GM20000 (cell line): ENCODE data around the gene STAMBPL1.
"Not testable (repeated sequence)": the region's sequence is repeated elsewhere in the genome, so short reads cannot be mapped to it uniquely, and the experiment has no call there.

Source experiments
- DNase-seq: peaks from one replicate; pipeline ENCODE4 v3.0.0; 2012; ENCODE audit warnings: low spot score
- TF ChIP-seq, protein P1 (sequence below): IDR thresholded peaks from 2 replicates; pipeline ENCODE4 v1.5.1; 2012; ENCODE audit warnings: mild to moderate bottlenecking, control low read depth; ENCODE audit errors: extremely low read depth, missing control alignments

The STAMBPL1 gene

DNA sequence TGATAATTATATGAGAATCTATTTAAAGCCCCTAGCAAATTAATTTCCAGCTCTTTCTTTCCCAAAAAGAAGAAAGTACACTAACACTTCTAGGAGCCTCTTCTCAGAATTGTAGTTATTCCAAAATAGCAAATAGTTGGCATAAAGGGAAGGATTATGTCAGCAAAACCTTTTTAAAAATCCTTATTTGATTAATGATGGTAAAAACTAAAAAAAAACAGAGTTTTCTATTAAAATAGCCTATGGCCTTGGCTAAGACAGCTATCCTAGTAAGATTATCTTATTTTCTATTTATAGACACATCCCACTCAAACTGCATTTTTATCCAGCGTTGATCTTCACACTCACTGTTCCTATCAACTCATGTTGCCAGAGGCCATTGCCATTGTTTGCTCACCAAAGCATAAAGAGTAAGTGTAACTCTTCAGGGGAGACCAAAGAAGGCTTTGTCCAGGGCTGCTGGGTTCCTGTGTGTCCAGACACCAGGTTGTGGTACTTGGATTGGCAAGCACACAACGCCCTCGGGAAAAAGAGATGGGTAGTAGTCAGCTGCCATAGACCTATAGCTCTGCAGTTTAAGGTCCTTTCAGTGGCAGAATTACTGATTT, 41.0 kb downstream of the STAMBPL1 start:
- TF ChIP-seq, protein P1, sequence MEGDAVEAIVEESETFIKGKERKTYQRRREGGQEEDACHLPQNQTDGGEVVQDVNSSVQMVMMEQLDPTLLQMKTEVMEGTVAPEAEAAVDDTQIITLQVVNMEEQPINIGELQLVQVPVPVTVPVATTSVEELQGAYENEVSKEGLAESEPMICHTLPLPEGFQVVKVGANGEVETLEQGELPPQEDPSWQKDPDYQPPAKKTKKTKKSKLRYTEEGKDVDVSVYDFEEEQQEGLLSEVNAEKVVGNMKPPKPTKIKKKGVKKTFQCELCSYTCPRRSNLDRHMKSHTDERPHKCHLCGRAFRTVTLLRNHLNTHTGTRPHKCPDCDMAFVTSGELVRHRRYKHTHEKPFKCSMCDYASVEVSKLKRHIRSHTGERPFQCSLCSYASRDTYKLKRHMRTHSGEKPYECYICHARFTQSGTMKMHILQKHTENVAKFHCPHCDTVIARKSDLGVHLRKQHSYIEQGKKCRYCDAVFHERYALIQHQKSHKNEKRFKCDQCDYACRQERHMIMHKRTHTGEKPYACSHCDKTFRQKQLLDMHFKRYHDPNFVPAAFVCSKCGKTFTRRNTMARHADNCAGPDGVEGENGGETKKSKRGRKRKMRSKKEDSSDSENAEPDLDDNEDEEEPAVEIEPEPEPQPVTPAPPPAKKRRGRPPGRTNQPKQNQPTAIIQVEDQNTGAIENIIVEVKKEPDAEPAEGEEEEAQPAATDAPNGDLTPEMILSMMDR, result no peak
- no peak for DNase-seq

GRCh38 chr10:88922041-88922440, 42.0 kb downstream of the STAMBPL1 start:
- no peak for DNase-seq
- TF ChIP-seq, protein P1, result no peak

DNA sequence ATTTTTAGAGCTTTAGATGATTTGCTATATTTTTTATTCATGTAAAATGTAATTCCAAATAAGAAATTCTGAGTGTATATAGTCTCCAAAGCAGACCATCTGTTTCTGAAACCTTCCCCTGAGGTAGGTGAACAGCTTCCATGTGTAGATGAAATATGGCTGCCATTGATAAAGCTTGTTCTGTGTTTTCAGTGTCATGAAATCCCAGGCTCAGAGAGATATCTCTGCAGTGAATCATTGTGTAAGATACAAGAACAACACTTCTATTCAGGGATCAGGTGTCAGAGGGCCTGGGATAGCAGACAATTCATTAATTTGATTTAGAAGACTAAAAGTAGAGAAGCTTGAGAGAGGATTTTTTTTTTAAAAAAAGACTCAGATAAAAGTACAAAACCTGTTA, 43.5 kb downstream of the STAMBPL1 start:
- TF ChIP-seq, protein P1, result no peak
- no peak for DNase-seq

DNA sequence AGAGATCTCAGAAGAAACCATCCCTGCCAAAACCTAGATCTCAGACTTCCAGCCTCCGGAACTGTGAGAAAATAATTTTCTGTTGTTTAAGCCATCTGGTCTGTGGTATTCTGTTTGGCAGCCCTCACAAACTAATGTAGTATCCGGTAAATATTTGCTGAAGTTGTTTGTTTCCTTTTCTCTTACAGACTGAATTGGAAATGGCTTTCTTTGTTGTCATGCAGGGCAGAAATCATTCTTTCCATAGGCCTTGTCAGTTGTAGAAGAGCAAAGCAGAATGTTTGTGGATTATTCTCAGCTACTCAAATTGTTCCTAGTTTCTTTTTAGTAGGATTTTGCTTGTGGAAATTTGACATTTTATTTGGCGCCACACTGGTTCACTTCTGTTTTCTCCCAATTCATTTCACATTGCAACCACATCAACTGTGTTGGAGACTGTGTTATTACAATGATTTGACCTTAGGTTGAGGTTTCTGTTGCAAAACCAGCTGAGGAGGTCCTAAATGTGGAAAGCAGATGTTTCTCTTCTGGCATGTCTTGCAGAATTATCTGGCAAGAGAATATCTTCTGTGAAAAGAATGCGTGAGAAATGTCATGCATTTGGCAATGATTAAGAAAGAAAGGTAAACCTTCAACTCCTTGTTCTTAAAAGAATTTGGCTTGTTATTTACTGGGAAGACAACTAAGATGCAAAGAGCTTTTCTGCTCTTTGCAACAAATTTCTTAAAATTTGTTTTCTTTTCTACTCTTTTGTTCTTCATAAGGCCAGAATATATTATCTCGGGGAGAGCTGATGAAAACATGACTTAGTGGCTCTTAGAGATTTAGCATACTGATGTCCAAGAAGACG, 46.7 kb downstream of the STAMBPL1 start:
- TF ChIP-seq, protein P1, result no peak

GRCh38 chr10:88927416-88927690, 47.3 kb downstream of the STAMBPL1 start:
- no peak for DNase-seq
- TF ChIP-seq, protein P1, result no peak

More for the DNA sequence above, 46.7 kb downstream of the STAMBPL1 start:
- no peak for DNase-seq

DNA sequence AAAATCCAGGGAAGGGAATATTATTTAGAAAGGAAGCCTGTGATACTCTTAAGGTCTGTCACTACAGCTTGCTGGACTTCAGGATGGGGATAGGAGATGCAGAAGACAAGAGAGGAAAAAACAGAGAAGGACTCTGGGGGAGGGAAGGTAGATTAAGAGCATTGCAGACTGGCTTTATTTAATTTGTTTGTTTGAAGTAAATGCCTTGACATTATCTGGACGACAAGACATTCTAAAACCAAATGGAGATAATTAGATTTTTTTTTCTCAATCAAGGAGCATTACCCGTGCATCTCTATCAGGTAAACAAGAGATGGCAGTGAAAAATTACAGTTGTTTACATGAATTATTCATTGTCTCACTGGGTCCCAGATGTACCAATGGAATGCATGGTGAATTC, 48.2 kb downstream of the STAMBPL1 start:
- TF ChIP-seq, protein P1, result no peak
- no peak for DNase-seq

DNA sequence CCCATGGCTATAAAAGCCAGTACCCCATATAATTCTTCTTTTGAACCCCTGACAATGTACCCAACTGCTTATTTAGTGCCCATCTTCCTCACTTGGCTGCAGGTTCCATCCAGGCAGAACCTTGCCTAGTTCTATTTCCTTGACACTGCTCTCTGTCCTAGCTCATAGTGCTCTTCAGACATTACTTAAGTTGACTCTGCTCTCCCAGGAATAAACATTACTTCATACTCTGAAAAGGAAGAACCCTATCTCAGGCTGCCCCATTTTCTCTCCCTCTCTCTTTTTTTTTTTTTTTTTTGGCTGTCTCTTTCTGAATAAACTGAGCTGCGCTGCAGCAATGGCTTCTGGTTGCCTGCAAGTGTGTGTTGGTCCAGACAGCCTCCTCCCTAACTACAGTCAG, 51.5 kb downstream of the STAMBPL1 start:
- TF ChIP-seq, protein P1, result no peak
- DNase-seq, result no peak

DNA sequence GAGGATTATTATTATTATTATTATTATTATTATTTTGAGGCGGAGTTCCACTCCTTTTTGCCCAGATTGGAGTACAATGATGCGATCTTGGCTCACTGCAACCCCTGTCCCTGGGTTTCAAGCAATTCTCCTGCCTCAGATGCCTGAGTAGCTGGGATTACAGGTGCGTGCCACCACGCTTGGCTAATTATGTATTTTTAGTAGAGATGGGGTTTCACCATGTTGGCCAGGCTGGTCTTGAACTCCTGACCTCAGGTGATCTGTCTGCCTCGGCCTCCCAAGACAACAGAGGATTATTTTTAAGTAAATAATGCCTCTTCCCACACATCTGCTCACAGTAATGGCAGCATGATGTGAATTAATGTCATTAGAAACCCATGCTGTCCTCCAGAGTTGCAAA, 52.0 kb downstream of the STAMBPL1 start:
- DNase-seq, result not testable (repeated sequence)
